A549 (cell line): Measurements from ENCODE around the gene RAP1A. TPM values are rescaled to one million over a fixed set of nuclear protein-coding genes. Genes with fewer than 3 reads are reported as not detected.

Experiments used
- ATAC-seq, 2 experiments: fragments of 200-7000 bp in 1 of 2; fragments of >200 bp in 1 of 2; cut with Nextera tagmentation in 1 of 2; cut with Tn5 transposase in 1 of 2; 3 replicates each; pipeline versions ENCODE4 v1.8.0 to v1.9.1; 2018 to 2020; ENCODE audit warnings: mild to moderate bottlenecking in 1 of 2, moderate library complexity in 1 of 2
- CTCF ChIA-PET: fragments of 300-600 bp; sonication (Branson Sonifier 250); formaldehyde crosslinking; extraction: SDS; loops from one replicate; lab custom pipeline; 2021; ENCODE audit warnings: antibody characterized with exemption, inconsistent platforms; lab: Yijun Ruan, JAX
- POLR2A ChIA-PET: fragments of 350-600 bp; formaldehyde crosslinking; extraction: SDS; loops from one replicate; lab custom pipeline; 2021; ENCODE audit warnings: antibody characterized with exemption, inconsistent platforms; lab: Yijun Ruan, JAX
- DNase-seq, 2 experiments: peaks; one replicate each; pipeline versions ENCODE4 v3.0.0 to v3.0.0-alpha.2; 2011 to 2016; ENCODE audit warnings: low read depth in 1 of 2, low spot score in 1 of 2
- FAIRE-seq: peaks from 2 replicates; lab custom pipeline; 2011; peaks lifted over from hg19 to GRCh38; lab: Jason Lieb, UNC
- H3K27ac ChIP-seq, 2 experiments: fragments of >200 bp; sonication (Bioruptor Twin); formaldehyde crosslinking; 3 replicates each; pipeline ENCODE4 v1.5.1; 2016 to 2017
- H3K4me1 ChIP-seq: fragments of >200 bp; sonication (Bioruptor Twin); formaldehyde crosslinking; 3 replicates; pipeline ENCODE4 v1.6.1; 2016
- H3K4me2 ChIP-seq: fragments of >200 bp; sonication (Bioruptor Twin); formaldehyde crosslinking; 3 replicates; pipeline ENCODE4 v1.6.1; 2016
- H3K4me3 ChIP-seq: fragments of >200 bp; sonication (Bioruptor Twin); formaldehyde crosslinking; 3 replicates; pipeline ENCODE4 v1.5.1; 2016
- H3K9me3 ChIP-seq: fragments of >200 bp; sonication (Bioruptor Twin); formaldehyde crosslinking; 3 replicates; pipeline ENCODE4 v1.6.1; 2016
- ATOH8 ChIP-seq: fragments of 250-450 bp; sonication (Bioruptor Pico); IDR thresholded peaks from 2 replicates; pipeline ENCODE4 v1.5.0; 2020; ENCODE audit warnings: low read depth, mild to moderate bottlenecking, moderate library complexity
- BCL3 ChIP-seq: fragments of >200 bp; sonication (Bioruptor Twin); formaldehyde crosslinking; IDR thresholded peaks from 3 replicates; pipeline ENCODE4 v1.6.1; 2016
- BHLHE40 ChIP-seq: IDR thresholded peaks from 2 replicates; pipeline ENCODE4 v1.6.1; 2012; ENCODE audit warnings: low read depth, low read length, inconsistent platforms
- CBX8 ChIP-seq: fragments of 200-600 bp; sonication (generic); IDR thresholded peaks from 2 replicates; pipeline ENCODE4 v1.6.1; 2016
- CEBPB ChIP-seq, 2 experiments: fragments of >200 bp in 1 of 2; sonication (Bioruptor Twin) in 1 of 2; formaldehyde crosslinking in 1 of 2; IDR thresholded peaks; 2 replicates each; pipeline ENCODE4 v1.6.1; 2012 to 2016
- EHMT2 ChIP-seq: fragments of 200-600 bp; sonication (generic); IDR thresholded peaks from 2 replicates; pipeline ENCODE4 v1.6.1; 2016; ENCODE audit warnings: antibody characterized with exemption, low read depth, mild to moderate bottlenecking, moderate library complexity
- ELK1 ChIP-seq: fragments of 150-350 bp; IDR thresholded peaks from 2 replicates; pipeline ENCODE4 v1.6.1; 2014; ENCODE audit warnings: low read depth, mild to moderate bottlenecking, low read length
- ESRRA ChIP-seq: fragments of 150-350 bp; IDR thresholded peaks from 2 replicates; pipeline ENCODE4 v1.6.1; 2014; ENCODE audit warnings: mild to moderate bottlenecking, low read length, borderline replicate concordance
- GATA3 ChIP-seq: IDR thresholded peaks from 2 replicates; pipeline ENCODE4 v1.6.1; 2012; ENCODE audit warnings: borderline replicate concordance
- HES2 ChIP-seq: fragments of >200 bp; sonication (Bioruptor Twin); formaldehyde crosslinking; IDR thresholded peaks from 2 replicates; pipeline ENCODE4 v1.6.1; 2016
- HEYL ChIP-seq: fragments of 250-450 bp; sonication (Bioruptor Pico); IDR thresholded peaks from 2 replicates; pipeline ENCODE4 v1.8.0; 2021; ENCODE audit warnings: mild to moderate bottlenecking, moderate library complexity
- JUN ChIP-seq, 2 experiments: fragments of >200 bp; sonication (Bioruptor Twin); formaldehyde crosslinking; IDR thresholded peaks; 2 replicates in 1 of 2; 3 replicates in 1 of 2; pipeline ENCODE4 v1.6.1; 2016 to 2017
- MAFK ChIP-seq: fragments of 450-650 bp; IDR thresholded peaks from 2 replicates; pipeline ENCODE4 v1.6.1; 2014; ENCODE audit not compliant: partially characterized antibody
- MYC ChIP-seq: IDR thresholded peaks from 2 replicates; pipeline ENCODE4 v1.6.1; 2012; ENCODE audit warnings: mild to moderate bottlenecking, inconsistent platforms, low read length, improper control_type of control experiment, borderline replicate concordance
- NFE2L2 ChIP-seq: fragments of 150-350 bp; conservative IDR thresholded peaks from 2 replicates; pipeline ENCODE4 v1.6.1; 2014; ENCODE audit warnings: low read length
- NR3C1 ChIP-seq: fragments of >200 bp; sonication (Bioruptor Twin); formaldehyde crosslinking; IDR thresholded peaks from 3 replicates; pipeline ENCODE4 v1.6.1; 2017
- PBX3 ChIP-seq: IDR thresholded peaks from 2 replicates; pipeline ENCODE4 v1.6.1; 2012
- POLR2A ChIP-seq: IDR thresholded peaks from 2 replicates; pipeline ENCODE4 v1.6.1; 2012; ENCODE audit warnings: mild to moderate bottlenecking, low read length
- RCOR1 ChIP-seq: fragments of 150-350 bp; IDR thresholded peaks from 2 replicates; pipeline ENCODE4 v1.6.1; 2014; ENCODE audit warnings: antibody characterized with exemption, low read length, low read depth
- RNF2 ChIP-seq: fragments of 200-600 bp; sonication (generic); IDR thresholded peaks from 2 replicates; pipeline ENCODE4 v1.6.1; 2016; ENCODE audit warnings: low read depth, mild to moderate bottlenecking, antibody characterized with exemption, moderate library complexity, borderline replicate concordance
- TP53 ChIP-seq: fragments of 250-450 bp; sonication (Bioruptor Pico); IDR thresholded peaks from 2 replicates; pipeline ENCODE4 v1.5.0; 2021; ENCODE audit warnings: mild to moderate bottlenecking, moderate library complexity
- ZFP36 ChIP-seq: fragments of 450-650 bp; IDR thresholded peaks from 2 replicates; pipeline ENCODE4 v1.6.1; 2014; ENCODE audit warnings: borderline replicate concordance; ENCODE audit not compliant: partially characterized antibody
- ZNF302 ChIP-seq: fragments of 250-450 bp; sonication (Bioruptor Pico); IDR thresholded peaks from 2 replicates; pipeline ENCODE4 v1.9.0; 2021; ENCODE audit warnings: inconsistent platforms, mild to moderate bottlenecking, moderate library complexity
- WGBS: methylation state at CpG from one replicate; pipeline ENCODE4 v1.1.6; 2017; ENCODE audit errors: missing lambda C conversion rate; 5-methylcytosine and 5-hydroxymethylcytosine counted together
- polyA plus RNA-seq, 4 experiments: library from polyadenylated mRNA; depleted of rRNA in 3 of 4; stranded (reverse); fragments of >200 nt; fragmentation: RNase III in 1 of 4; extraction: RNeasy Plus Mini Kit Qiagen cat#74134 plus additional on column Dnase treatment in 1 of 4; gene quantifications; 2 replicates in 3 of 4; 3 replicates in 1 of 4; pipeline ENCODE4 v1.2.3, GENCODE V29; 2011 to 2017

Gene RAP1A
- polyA plus RNA-seq, 2 of the 4 experiments (the other 2 are of a cell fraction): 37.1 to 39.8 TPM

- ChIA-PET CTCF (interaction anchor here (2.6 kb wide), 1 partner anchor 103 kb away, joined by 11 read pairs; no protein-coding TSS in a partner anchor), POLR2A (no interaction called here)
- no peaks in the 10 kb centered on the region for H3K9me3 ChIP-seq
- TF ChIP-seq NR3C1 (no peak), MYC (no peak), RNF2 (no peak), ESRRA (no peak), TP53 (CRISPR knock-in tag) (no peak), PBX3 (no peak), ELK1 (no peak)
- FAIRE-seq: no peak
- no peak for DNase-seq
- no peak overlapping the region for H3K27ac ChIP-seq
- H3K4me3 ChIP-seq: no peak overlapping the region
- no peaks in the 10 kb centered on the region for H3K4me1 ChIP-seq
- no peak overlapping the region for H3K4me2 ChIP-seq
- ATAC-seq: no peak
- WGBS: 36% methylated on average over 2 of the region's 2 CpGs
These were observed 7.6 kb upstream of the RAP1A start for GRCh38 chr1:111611986-111612385.

GRCh38 chr1:111615870-111616715, 3.5 kb upstream of the RAP1A start:
- WGBS: 64% methylated on average over 3 of the region's 3 CpGs
- ATAC-seq (no peak), DNase-seq (no peak), FAIRE-seq (no peak)
- TF ChIP-seq ZFP36 (no peak), JUN (IDR thresholded peaks at IDR 0.05) (no peak)
- ChIA-PET POLR2A (no interaction called here), CTCF (interaction anchor here (0.7 kb wide), 1 partner anchor 108 kb away, joined by 3 read pairs; no protein-coding TSS in a partner anchor)
- Histone ChIP-seq H3K4me3 (no peak overlapping the region), H3K27ac (no peak overlapping the region), H3K4me2 (no peak overlapping the region), H3K4me1 (peaks cover 3% of the 10 kb centered on the region; the same call in 2 of the 3 replicates), H3K9me3 (no peaks in the 10 kb centered on the region)

- Histone ChIP-seq H3K4me2 (no peak overlapping the region), H3K9me3 (no peaks in the 10 kb centered on the region), H3K27ac (no peak overlapping the region), H3K4me1 (peaks cover 7% of the 10 kb centered on the region; the same call in 2 of the 3 replicates), H3K4me3 (no peak overlapping the region)
- TF ChIP-seq POLR2A (no peak), BCL3 (no peak), ZNF302 (CRISPR knock-in tag) (no peak), CBX8 (no peak), GATA3 (no peak), RNF2 (no peak), ATOH8 (CRISPR knock-in tag) (no peak), BHLHE40 (no peak), NFE2L2 (no peak), CEBPB (IDR thresholded peaks at IDR 0.05) (no peak), HES2 (no peak), MAFK (no peak), RCOR1 (no peak), EHMT2 (no peak), HEYL (CRISPR knock-in tag) (no peak)
- ATAC-seq: no peak
- 91% methylated on average over 2 of the region's 2 CpGs for WGBS
- ChIA-PET CTCF (interaction anchor here (0.6 to 4.9 kb wide), 2 partner anchors 110 to 1091 kb away, joined by 3 to 19 read pairs; no protein-coding TSS in a partner anchor), POLR2A (no interaction called here)
- FAIRE-seq: no peak
- DNase-seq: no peak
These were observed 1.5 kb upstream of the RAP1A start for GRCh38 chr1:111618081-111618480.
